GM12891 (cell line): Measurements from ENCODE around the gene QPRT.

Experiments used
- POLR2A ChIP-seq: IDR thresholded peaks from 2 replicates; pipeline ENCODE4 v1.6.1; 2011; ENCODE audit warnings: low read depth, low read length, control low read depth
- POLR2AphosphoS5 ChIP-seq: IDR thresholded peaks from 2 replicates; pipeline ENCODE4 v1.6.1; 2011; ENCODE audit warnings: low read depth, low read length, control low read depth
- SPI1 ChIP-seq: IDR thresholded peaks from 2 replicates; pipeline ENCODE4 v1.6.1; 2011; ENCODE audit warnings: low read depth, low read length, control low read depth

DNA sequence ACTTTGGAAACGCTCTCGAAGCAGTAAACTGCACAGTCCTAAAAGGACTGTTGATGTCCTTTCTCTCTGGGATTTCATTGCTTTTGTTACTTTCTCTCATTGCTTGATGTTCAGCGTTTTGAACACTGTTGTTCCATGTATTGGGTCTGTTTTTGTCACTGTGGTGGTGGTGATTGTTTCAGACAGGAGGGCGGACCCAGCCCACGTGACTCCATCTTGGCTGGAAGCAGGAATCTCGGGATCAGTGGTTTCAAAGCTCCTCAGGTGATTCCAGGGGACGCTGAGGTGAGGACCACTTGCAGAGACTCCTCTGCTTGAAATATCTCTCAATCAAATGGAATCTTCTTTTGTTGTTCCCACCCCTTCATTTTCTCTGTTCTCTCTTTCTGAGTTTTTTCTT lies 48.5 kb downstream of the QPRT start:
- TF ChIP-seq POLR2A (no peak), SPI1 (no peak), POLR2AphosphoS5 (no peak)
